A673 (cell line): ENCODE results near the gene MLF2.

Experiments
- CTCF ChIP-seq: fragments of 300-800, 200-600 bp; sonication (generic); conservative IDR thresholded peaks from 2 replicates; pipeline ENCODE4 v1.5.1; 2017; ENCODE audit warnings: low read depth, mild to moderate bottlenecking, antibody characterized with exemption, low read length, moderate library complexity, mixed read lengths
- EZH2 ChIP-seq: fragments of 200-600 bp; sonication (generic); IDR thresholded peaks from 2 replicates; pipeline ENCODE4 v1.6.1; 2017; ENCODE audit warnings: borderline replicate concordance, low read depth, mild to moderate bottlenecking, mixed read lengths, antibody characterized with exemption, low read length; ENCODE audit not compliant: poor library complexity, severe bottlenecking

GRCh38 chr12:6699259-6699988 lies 53.5 kb downstream of the MLF2 start:
- no peak for TF ChIP-seq CTCF
- TF ChIP-seq EZH2: no peak
